Left ventricle myocardium inferior (tissue), 1 donor: Measurements from ENCODE around the gene PRR33. TPM values are rescaled to one million over a fixed set of nuclear protein-coding genes. Genes with fewer than 3 reads are reported as not detected.
A peak's percentile ranks its signal among the peaks of the same experiment; 100 is the strongest.

ENCODE experiments used
- DNase-seq: peaks from one replicate; pipeline ENCODE4 v3.0.0-alpha.2; 2020
- H3K27ac ChIP-seq: fragments of 200-600 bp; replicated peaks from 2 replicates; pipeline ENCODE4 v1.8.0; 2021
- H3K27me3 ChIP-seq: fragments of 200-600 bp; 2 replicates; pipeline ENCODE4 v1.8.0; 2021; ENCODE audit warnings: low read depth
- H3K36me3 ChIP-seq: fragments of 200-600 bp; 2 replicates; pipeline ENCODE4 v1.8.0; 2021
- H3K4me1 ChIP-seq: fragments of 200-600 bp; 2 replicates; pipeline ENCODE4 v1.8.0; 2021
- H3K4me3 ChIP-seq: fragments of 200-600 bp; 2 replicates; pipeline ENCODE4 v1.8.0; 2021; ENCODE audit warnings: mild to moderate bottlenecking, moderate library complexity
- H3K9me3 ChIP-seq: fragments of 200-600 bp; replicated peaks from 2 replicates; pipeline ENCODE4 v1.8.0; 2021
- intact Hi-C: fragments of 100-400 bp; cut with micrococcal nuclease; formaldehyde crosslinking; loops from one replicate; pipeline ENCODE4 v1.11.0; 2022
- total RNA-seq: library from RNA; stranded (reverse); fragmentation: NEBNext Ultra II Directional; extraction: Animal tissue kit (Norgen Biotek cat#: 25700); gene quantifications from one replicate; pipeline ENCODE4 v1.2.1, GENCODE V29; 2021
- TF ChIP-seq, protein P1 (sequence below): fragments of 200-600 bp; IDR thresholded peaks from 2 replicates; pipeline ENCODE4 v1.8.0; 2021; ENCODE audit warnings: antibody characterized with exemption, mild to moderate bottlenecking, borderline replicate concordance
- donor health status: DM: no; HTN: yes; CAD: no; lungs with severe emphysema.

PRR33 gene
- total RNA-seq, 1 donor from 2014 or later: 2.4 TPM

DNA sequence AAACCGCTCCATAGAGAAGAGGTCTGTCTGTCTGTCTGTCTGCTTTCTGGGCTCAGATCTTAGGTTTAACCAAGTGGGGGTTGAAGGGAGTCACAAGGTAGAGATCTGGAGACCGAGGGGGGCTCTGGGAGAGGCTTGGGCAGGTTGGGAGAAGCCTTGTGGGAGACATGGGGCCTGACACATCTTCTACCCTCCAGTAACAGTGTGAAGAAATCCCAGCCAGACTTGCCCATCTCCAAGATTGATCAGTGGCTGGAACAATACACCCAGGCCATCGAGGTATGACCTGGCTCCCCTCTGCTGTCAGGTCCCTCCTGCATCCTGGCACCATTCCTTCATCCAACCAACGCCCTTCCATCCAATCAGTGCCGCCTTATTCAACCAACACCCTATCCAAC, 7.4 kb downstream of the PRR33 start:
- peaks cover 31% of the 10 kb centered on the region for H3K36me3 ChIP-seq
- peaks cover 57% of the 10 kb centered on the region for H3K4me1 ChIP-seq
- TF ChIP-seq, protein P1, sequence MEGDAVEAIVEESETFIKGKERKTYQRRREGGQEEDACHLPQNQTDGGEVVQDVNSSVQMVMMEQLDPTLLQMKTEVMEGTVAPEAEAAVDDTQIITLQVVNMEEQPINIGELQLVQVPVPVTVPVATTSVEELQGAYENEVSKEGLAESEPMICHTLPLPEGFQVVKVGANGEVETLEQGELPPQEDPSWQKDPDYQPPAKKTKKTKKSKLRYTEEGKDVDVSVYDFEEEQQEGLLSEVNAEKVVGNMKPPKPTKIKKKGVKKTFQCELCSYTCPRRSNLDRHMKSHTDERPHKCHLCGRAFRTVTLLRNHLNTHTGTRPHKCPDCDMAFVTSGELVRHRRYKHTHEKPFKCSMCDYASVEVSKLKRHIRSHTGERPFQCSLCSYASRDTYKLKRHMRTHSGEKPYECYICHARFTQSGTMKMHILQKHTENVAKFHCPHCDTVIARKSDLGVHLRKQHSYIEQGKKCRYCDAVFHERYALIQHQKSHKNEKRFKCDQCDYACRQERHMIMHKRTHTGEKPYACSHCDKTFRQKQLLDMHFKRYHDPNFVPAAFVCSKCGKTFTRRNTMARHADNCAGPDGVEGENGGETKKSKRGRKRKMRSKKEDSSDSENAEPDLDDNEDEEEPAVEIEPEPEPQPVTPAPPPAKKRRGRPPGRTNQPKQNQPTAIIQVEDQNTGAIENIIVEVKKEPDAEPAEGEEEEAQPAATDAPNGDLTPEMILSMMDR: no peak
- no peak overlapping the region for H3K27ac ChIP-seq
- H3K27me3 ChIP-seq: no peaks in the 10 kb centered on the region
- intact Hi-C loops: loop anchor here (5.0 kb wide), 1 partner anchor 38 kb away; no protein-coding TSS in a partner anchor
- DNase-seq: no peak
- H3K9me3 ChIP-seq: no peaks in the 10 kb centered on the region
- no peak overlapping the region for H3K4me3 ChIP-seq

DNA sequence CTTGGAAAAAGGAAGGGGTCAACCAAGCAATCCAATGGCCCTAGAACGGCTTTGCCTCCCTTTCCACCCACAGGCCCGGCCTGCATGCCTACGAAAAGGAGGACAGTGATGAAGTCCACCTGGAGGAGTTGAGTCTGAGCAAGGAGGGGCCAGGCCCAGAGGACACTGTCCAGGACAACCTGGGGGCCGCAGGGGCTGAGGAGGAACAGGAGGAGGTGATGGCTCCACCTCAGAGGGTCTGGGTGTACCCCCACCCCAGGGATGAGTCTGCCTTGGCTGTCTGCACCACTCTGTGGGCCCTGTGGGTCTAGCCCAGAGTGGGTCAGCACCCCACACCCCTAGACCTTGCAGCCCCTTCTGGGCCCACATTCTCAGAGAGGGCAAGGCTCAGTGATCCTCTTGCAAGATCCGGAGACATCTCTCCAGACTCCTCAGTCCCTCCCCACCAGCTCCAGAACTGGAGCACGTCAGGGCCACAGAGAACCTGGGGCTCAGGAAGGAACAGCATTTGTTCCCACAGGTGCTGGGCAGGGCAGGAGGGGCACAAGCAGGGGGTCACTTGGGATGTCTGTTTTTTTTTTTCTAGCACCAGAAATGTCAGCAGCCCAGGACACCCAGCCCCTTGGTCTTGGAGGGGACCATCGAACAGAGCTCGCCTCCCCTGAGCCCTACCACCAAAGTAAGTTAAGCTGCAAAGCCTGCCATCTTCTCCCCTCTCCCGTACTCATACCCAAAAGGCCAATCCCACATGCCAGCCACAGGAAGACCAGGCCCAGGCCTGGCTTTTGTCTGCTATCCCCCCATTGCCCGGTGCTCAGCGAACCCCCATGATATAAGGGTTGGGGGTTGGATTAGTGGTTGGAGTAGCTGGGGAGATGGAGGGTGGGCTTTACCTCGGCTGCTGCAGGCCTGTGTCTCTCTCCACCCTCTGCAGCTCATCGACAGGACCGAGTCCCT, 8.1 kb downstream of the PRR33 start:
- DNase-seq: no peak
- TF ChIP-seq, protein P1: no peak
- H3K36me3 ChIP-seq: peaks cover 26% of the 10 kb centered on the region
- peak overlapping the region; percentile 97 for H3K27ac ChIP-seq
- no peaks in the 10 kb centered on the region for H3K9me3 ChIP-seq
- H3K4me3 ChIP-seq: no peak overlapping the region
- peaks cover 54% of the 10 kb centered on the region for H3K4me1 ChIP-seq
- intact Hi-C loops: loop anchor here (5.0 kb wide), 1 partner anchor 39 kb away; no protein-coding TSS in a partner anchor
- no peaks in the 10 kb centered on the region for H3K27me3 ChIP-seq

DNA sequence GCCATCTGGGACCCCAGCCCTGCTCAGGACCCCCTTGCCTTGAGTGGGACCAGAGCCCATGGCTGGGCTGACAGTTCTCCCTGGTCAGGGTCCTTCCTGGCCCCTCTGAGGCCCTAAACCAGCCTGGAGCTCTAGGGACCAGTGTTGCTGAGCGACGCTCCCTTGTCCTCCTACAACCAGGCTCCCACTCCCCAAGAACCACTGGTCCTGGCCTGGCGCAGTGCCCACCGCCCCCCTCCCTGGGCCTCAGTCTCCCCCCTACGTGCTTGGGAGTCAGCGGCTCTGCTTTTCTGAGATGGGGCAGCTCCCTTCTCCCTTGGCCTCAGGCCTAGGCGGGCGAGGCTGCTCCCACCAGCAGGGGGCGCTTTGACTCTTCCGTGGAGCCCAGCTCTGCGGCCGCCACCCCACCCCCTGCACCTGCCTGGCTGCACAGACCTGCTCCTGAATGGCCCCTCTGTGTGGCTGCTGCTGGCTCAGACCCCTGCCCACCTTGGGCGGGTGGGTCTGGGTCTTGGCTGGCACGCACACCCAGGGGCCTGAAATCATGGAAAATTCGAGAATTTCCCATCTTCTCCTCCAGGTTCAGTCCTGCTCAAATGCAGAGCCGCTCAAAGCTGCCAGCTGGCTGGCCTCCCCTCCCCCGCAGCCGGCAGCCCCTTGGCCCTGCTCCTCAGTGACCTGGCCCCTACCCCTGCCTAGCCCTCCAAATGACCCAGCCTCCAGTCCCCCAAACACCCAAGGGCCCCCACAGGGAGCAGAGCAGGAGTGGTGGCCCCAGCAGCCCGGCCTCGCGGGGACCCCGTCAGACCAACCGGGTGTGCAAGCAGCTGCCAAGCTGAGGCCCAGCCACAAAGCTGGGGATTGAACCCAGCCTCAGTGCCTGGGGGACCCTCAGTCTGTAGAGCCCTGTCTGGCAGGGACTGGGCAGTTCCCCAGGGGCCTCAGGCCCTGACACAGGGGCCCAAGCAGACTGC, 9.1 kb downstream of the PRR33 start:
- Histone ChIP-seq H3K36me3 (peaks cover 17% of the 10 kb centered on the region), H3K4me1 (peaks cover 56% of the 10 kb centered on the region)

DNA sequence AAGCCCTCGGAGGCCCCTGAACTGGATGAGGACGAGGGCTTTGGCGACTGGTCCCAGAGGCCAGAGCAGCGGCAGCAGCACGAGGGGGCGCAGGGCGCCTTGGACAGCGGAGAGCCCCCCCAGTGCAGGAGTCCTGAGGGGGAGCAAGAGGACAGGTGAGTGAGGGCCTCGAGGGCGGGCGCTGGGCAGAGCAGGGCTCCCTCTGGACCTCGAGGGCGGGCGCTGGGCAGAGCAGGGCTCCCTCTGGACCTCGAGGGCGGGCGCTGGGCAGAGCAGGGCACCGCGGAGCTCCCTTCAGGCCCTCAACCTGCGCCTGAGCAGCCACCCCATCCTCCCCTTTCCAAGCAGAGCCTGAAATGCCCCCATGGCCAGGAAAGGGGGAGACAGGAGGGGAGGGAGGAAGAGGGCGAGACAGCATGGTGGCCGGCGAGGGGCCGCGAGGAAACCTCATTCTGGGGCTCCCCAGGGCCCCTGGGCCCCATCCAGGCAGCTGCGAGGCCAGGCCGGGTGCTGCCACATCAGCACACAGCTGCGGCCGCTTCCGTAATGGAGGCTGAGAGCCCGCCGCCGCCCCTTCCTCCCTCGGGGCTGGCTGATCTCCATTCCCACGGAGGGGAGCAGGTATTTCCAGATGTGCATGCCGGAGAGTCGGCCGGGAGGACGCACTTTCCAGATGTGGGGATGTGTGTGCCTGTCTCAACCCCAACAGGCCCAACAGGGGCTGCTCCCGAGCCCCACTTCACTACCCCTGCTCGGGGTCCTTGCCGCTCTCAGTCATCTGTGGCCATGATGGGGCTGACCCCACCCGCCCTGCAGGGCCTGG, 10.0 kb downstream of the PRR33 start:
- peak; percentile 79 for DNase-seq
- peak overlapping the region; percentile 45 for H3K4me3 ChIP-seq
- peak overlapping the region; percentile 97 for H3K27ac ChIP-seq
- peaks cover 65% of the 10 kb centered on the region for H3K4me1 ChIP-seq
- no peaks in the 10 kb centered on the region for H3K9me3 ChIP-seq
- intact Hi-C loops: loop anchor here (5.0 kb wide), 1 partner anchor 41 kb away; no protein-coding TSS in a partner anchor
- H3K27me3 ChIP-seq: no peaks in the 10 kb centered on the region
- H3K36me3 ChIP-seq: peaks cover 14% of the 10 kb centered on the region
- TF ChIP-seq, protein P1: no peak

More for the DNA sequence above, 9.1 kb downstream of the PRR33 start:
- peak; percentile 88 for DNase-seq
- peak overlapping the region; percentile 97 for H3K27ac ChIP-seq
- TF ChIP-seq, protein P1: peak; percentile 96
- H3K9me3 ChIP-seq: no peaks in the 10 kb centered on the region
- peak overlapping the region; percentile 45 for H3K4me3 ChIP-seq
- intact Hi-C loops: loop anchor here (5.0 kb wide), 1 partner anchor 40 kb away; no protein-coding TSS in a partner anchor
- H3K27me3 ChIP-seq: no peaks in the 10 kb centered on the region
